SK-N-SH (cell line): Measurements from ENCODE around the gene AGAP1. TPM values are rescaled to one million over a fixed set of nuclear protein-coding genes. Genes with fewer than 3 reads are reported as not detected.

Source experiments
- CTCF ChIA-PET: fragments of 300-600, 350-600 bp; formaldehyde crosslinking; extraction: SDS; loops from one replicate; lab custom pipeline; 2021; lab: Yijun Ruan, JAX
- POLR2A ChIA-PET: fragments of 350-600 bp; sonication (Branson Sonifier 250); formaldehyde crosslinking; extraction: SDS; loops from one replicate; lab custom pipeline; 2020; ENCODE audit warnings: antibody characterized with exemption, inconsistent platforms; lab: Yijun Ruan, JAX
- DNase-seq: peaks from one replicate; pipeline ENCODE4 v3.0.0; 2012
- H2AFZ ChIP-seq: fragments of 200-600 bp; sonication (generic); 2 replicates; pipeline ENCODE4 v1.8.1; 2016; ENCODE audit warnings: antibody characterized with exemption, mild to moderate bottlenecking, low read depth
- H3F3A ChIP-seq: fragments of 200-600 bp; sonication (generic); replicated peaks from 2 replicates; pipeline ENCODE3; 2016; ENCODE audit warnings: antibody characterized with exemption, mild to moderate bottlenecking; ENCODE audit not compliant: insufficient read depth
- H3K27ac ChIP-seq, 2 experiments: fragments of 200-500 bp in 1 of 2; fragments of 200-600 bp in 1 of 2; sonication (Bioruptor generic) in 1 of 2; sonication (generic), shearing (Covaris generic) in 1 of 2; 2 replicates each; pipeline versions ENCODE4 v1.5.1 to v1.6.1; 2014 to 2016; ENCODE audit warnings: low read depth in 2 of 2, inconsistent platforms in 1 of 2, low read length in 1 of 2, mild to moderate bottlenecking in 1 of 2, mixed read lengths in 1 of 2
- H3K27me3 ChIP-seq: fragments of 200-600 bp; sonication (generic), shearing (Covaris generic); 2 replicates; pipeline ENCODE4 v1.6.1; 2016; ENCODE audit warnings: mixed run types; ENCODE audit not compliant: insufficient read depth
- H3K36me3 ChIP-seq, 2 experiments: fragments of 200-500 bp in 1 of 2; fragments of 200-600 bp in 1 of 2; sonication (Bioruptor generic) in 1 of 2; sonication (generic) in 1 of 2; replicated peaks in 1 of 2; 2 replicates each; pipeline versions ENCODE3 to v1.5.1; 2014 to 2016; ENCODE audit warnings: low read length in 1 of 2, mild to moderate bottlenecking in 1 of 2; ENCODE audit not compliant: insufficient read depth in 2 of 2, control insufficient read depth in 1 of 2
- H3K4me1 ChIP-seq, 2 experiments: fragments of 200-500 bp in 1 of 2; fragments of 200-600 bp in 1 of 2; sonication (Bioruptor generic) in 1 of 2; sonication (generic), shearing (Covaris generic) in 1 of 2; 2 replicates each; pipeline versions ENCODE4 v1.5.1 to v1.6.1; 2014 to 2016; ENCODE audit warnings: low read depth in 1 of 2, low read length in 1 of 2, mixed run types in 1 of 2; ENCODE audit not compliant: insufficient read depth in 2 of 2, control insufficient read depth in 1 of 2
- H3K4me2 ChIP-seq: fragments of 200-600 bp; sonication (generic), shearing (Covaris generic); 2 replicates; pipeline ENCODE4 v1.6.1; 2017; ENCODE audit warnings: mixed run types
- H3K4me3 ChIP-seq, 2 experiments: fragments of 200-500 bp in 1 of 2; fragments of 200-600 bp in 1 of 2; sonication (Bioruptor generic) in 1 of 2; sonication (generic), shearing (Covaris generic) in 1 of 2; 2 replicates each; pipeline versions ENCODE4 v1.5.1 to v1.8.1; 2014 to 2016; ENCODE audit warnings: low read depth in 2 of 2, inconsistent platforms in 1 of 2, low read length in 1 of 2, mild to moderate bottlenecking in 1 of 2, mixed read lengths in 1 of 2, moderate library complexity in 1 of 2
- H3K79me2 ChIP-seq: fragments of 200-600 bp; sonication (generic); 2 replicates; pipeline ENCODE4 v1.8.1; 2017; ENCODE audit warnings: mild to moderate bottlenecking; ENCODE audit not compliant: insufficient read depth
- H3K9ac ChIP-seq: fragments of 200-600 bp; sonication (generic); 2 replicates; pipeline ENCODE4 v1.6.1; 2017; ENCODE audit warnings: mixed run types
- H3K9me2 ChIP-seq: fragments of 200-600 bp; sonication (generic); 2 replicates; pipeline ENCODE4 v1.6.1; 2017; ENCODE audit warnings: mixed run types
- H3K9me3 ChIP-seq: fragments of 200-600 bp; sonication (generic); 2 replicates; pipeline ENCODE4 v1.6.1; 2017; ENCODE audit warnings: mixed run types, mild to moderate bottlenecking, moderate library complexity
- H4K20me1 ChIP-seq: fragments of 200-600 bp; sonication (generic); 2 replicates; pipeline ENCODE4 v1.6.1; 2017; ENCODE audit warnings: mild to moderate bottlenecking, mixed run types; ENCODE audit not compliant: insufficient read depth
- EP300 ChIP-seq, 2 experiments: IDR thresholded peaks; 2 replicates each; pipeline versions ENCODE4 v1.4.0 to v1.6.1; 2012; ENCODE audit warnings: borderline replicate concordance in 1 of 2, low read depth in 1 of 2, low read length in 1 of 2
- EZH2phosphoT487 ChIP-seq: fragments of 200-600 bp; sonication (generic); IDR thresholded peaks from 2 replicates; pipeline ENCODE4 v1.6.1; 2017; ENCODE audit warnings: low read depth, mixed run types, mild to moderate bottlenecking, antibody characterized with exemption, moderate library complexity, borderline replicate concordance
- FOXJ3 ChIP-seq: sonication (generic); formaldehyde crosslinking; IDR thresholded peaks from 2 replicates; pipeline ENCODE4 v1.5.1; 2020; ENCODE audit warnings: mild to moderate bottlenecking, missing genetic modification reagents
- FOXM1 ChIP-seq: IDR thresholded peaks from 2 replicates; pipeline ENCODE4 v1.4.0; 2012; ENCODE audit warnings: low read depth, mild to moderate bottlenecking
- MAX ChIP-seq: IDR thresholded peaks from 2 replicates; pipeline ENCODE4 v1.4.0; 2012; ENCODE audit warnings: low read depth
- MXI1 ChIP-seq: IDR thresholded peaks from 2 replicates; pipeline ENCODE4 v1.6.1; 2012; ENCODE audit warnings: mild to moderate bottlenecking, low read depth, low read length, improper control_type of control experiment
- NFIC ChIP-seq: IDR thresholded peaks from 2 replicates; pipeline ENCODE4 v1.4.0; 2012; ENCODE audit warnings: borderline replicate concordance
- NRF1 ChIP-seq: IDR thresholded peaks from 2 replicates; pipeline ENCODE4 v1.6.1; 2012; ENCODE audit warnings: low read depth, mild to moderate bottlenecking, low read length
- REST ChIP-seq: IDR thresholded peaks from 2 replicates; pipeline ENCODE4 v1.6.1; 2012; ENCODE audit warnings: mild to moderate bottlenecking, low read depth, low read length, moderate library complexity
- SIN3A ChIP-seq: IDR thresholded peaks from 2 replicates; pipeline ENCODE4 v1.6.1; 2012; ENCODE audit warnings: low read depth, mild to moderate bottlenecking, low read length, moderate library complexity, borderline replicate concordance
- SMC3 ChIP-seq: IDR thresholded peaks from 2 replicates; pipeline ENCODE4 v1.6.1; 2012; ENCODE audit warnings: low read depth, low read length, improper control_type of control experiment
- TCF12 ChIP-seq: IDR thresholded peaks from 2 replicates; pipeline ENCODE4 v1.4.0; 2012
- TEAD4 ChIP-seq: IDR thresholded peaks from 2 replicates; pipeline ENCODE4 v1.4.0; 2012; ENCODE audit warnings: mild to moderate bottlenecking, borderline replicate concordance; ENCODE audit not compliant: insufficient read depth
- WGBS: methylation state at CpG from one replicate; pipeline ENCODE4 v1.1.6; 2017; ENCODE audit warnings: low lambda C conversion rate; 5-methylcytosine and 5-hydroxymethylcytosine counted together
- polyA plus RNA-seq, 3 experiments: library from polyadenylated mRNA; depleted of rRNA; stranded (reverse); fragments of >200 nt; gene quantifications; 2 replicates each; pipeline ENCODE4 v1.2.3, GENCODE V29; 2012
- TF ChIP-seq, protein P1 (sequence below): IDR thresholded peaks from 2 replicates; pipeline ENCODE4 v1.4.0; 2012; ENCODE audit warnings: low read depth, borderline replicate concordance
- TF ChIP-seq, protein P2 (sequence below): fragments of 150-350 bp; IDR thresholded peaks from 2 replicates; pipeline ENCODE4 v1.6.1; 2017; ENCODE audit warnings: antibody characterized with exemption, low read length, low read depth, borderline replicate concordance

The AGAP1 gene
- polyA plus RNA-seq, 1 of the 3 experiments (the other 2 are of a cell fraction) = 8.8 TPM

DNA sequence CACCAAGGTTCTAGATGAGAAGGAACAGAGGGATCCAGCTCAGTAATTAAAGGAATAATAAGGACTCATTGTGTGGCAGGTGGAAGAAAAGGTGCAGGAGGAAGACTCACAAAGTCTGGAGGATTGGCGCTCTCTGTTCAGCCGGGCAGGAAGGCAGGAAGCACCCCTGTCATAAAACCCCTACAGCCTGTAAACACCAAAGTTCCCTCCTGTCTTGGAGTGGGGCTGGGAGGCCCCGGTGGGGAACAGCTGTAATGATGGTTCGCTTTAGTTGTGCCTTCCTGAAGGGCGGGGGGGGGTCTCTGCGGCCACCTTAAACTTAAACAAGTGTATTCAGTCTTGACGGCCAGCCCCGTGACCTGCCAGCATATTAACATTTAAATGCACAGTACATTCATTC lies 590.1 kb downstream of the AGAP1 start:
- H3K27ac ChIP-seq = no peak overlapping the region
- H3K9me2 ChIP-seq = no peaks in the 10 kb centered on the region
- H3K36me3 ChIP-seq = no peaks in the 10 kb centered on the region
- 96% methylated on average over 8 of the region's 8 CpGs for WGBS
- no peak overlapping the region for H2AFZ ChIP-seq
- no peak for DNase-seq
- POLR2A ChIA-PET = no interaction called here
- no peak overlapping the region for H3K4me3 ChIP-seq
- H3K4me1 ChIP-seq = peaks cover 10 to 32% of the 10 kb centered on the region in 2 experiments; a peak in 3 of 4 replicates
- CTCF ChIA-PET = interaction anchor here (1.0 kb wide), 1 partner anchor 94 kb away, joined by 3 read pairs; no protein-coding TSS in a partner anchor
- no peaks in the 10 kb centered on the region for H3F3A ChIP-seq
- H3K4me2 ChIP-seq = no peak overlapping the region
- no peaks in the 10 kb centered on the region for H3K79me2 ChIP-seq
- no peaks in the 10 kb centered on the region for H3K27me3 ChIP-seq
- no peaks in the 10 kb centered on the region for H4K20me1 ChIP-seq
- no peak overlapping the region for H3K9ac ChIP-seq
- TF ChIP-seq NFIC (no peak), MXI1 (no peak), REST (no peak), TCF12 (no peak), TEAD4 (no peak), NRF1 (no peak), FOXJ3 (no peak), SMC3 (no peak), SIN3A (no peak), FOXM1 (no peak), MAX (no peak), EZH2phosphoT487 (no peak), EP300 (IDR thresholded peaks at IDR 0.05; ENCODE audit: borderline replicate concordance in 1 of 2, low read depth in 1 of 2, low read length in 1 of 2) (no peak)
- TF ChIP-seq, protein P1, sequence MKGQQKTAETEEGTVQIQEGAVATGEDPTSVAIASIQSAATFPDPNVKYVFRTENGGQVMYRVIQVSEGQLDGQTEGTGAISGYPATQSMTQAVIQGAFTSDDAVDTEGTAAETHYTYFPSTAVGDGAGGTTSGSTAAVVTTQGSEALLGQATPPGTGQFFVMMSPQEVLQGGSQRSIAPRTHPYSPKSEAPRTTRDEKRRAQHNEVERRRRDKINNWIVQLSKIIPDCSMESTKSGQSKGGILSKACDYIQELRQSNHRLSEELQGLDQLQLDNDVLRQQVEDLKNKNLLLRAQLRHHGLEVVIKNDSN = no peak
- TF ChIP-seq, protein P2, sequence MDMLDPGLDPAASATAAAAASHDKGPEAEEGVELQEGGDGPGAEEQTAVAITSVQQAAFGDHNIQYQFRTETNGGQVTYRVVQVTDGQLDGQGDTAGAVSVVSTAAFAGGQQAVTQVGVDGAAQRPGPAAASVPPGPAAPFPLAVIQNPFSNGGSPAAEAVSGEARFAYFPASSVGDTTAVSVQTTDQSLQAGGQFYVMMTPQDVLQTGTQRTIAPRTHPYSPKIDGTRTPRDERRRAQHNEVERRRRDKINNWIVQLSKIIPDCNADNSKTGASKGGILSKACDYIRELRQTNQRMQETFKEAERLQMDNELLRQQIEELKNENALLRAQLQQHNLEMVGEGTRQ = no peak
- H3K9me3 ChIP-seq = no peaks in the 10 kb centered on the region
